ENCODE results near the gene ATP6V1C2. TPM values are rescaled to one million over a fixed set of nuclear protein-coding genes. Genes with fewer than 3 reads are reported as not detected.

The ATP6V1C2 gene, protein sequence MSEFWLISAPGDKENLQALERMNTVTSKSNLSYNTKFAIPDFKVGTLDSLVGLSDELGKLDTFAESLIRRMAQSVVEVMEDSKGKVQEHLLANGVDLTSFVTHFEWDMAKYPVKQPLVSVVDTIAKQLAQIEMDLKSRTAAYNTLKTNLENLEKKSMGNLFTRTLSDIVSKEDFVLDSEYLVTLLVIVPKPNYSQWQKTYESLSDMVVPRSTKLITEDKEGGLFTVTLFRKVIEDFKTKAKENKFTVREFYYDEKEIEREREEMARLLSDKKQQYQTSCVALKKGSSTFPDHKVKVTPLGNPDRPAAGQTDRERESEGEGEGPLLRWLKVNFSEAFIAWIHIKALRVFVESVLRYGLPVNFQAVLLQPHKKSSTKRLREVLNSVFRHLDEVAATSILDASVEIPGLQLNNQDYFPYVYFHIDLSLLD
- 0.06 to 0.30 TPM (median 0.14 TPM) in 5 replicates for total RNA-seq (2022; extraction: Qiagen RNA extraction; ENCODE audit: low read depth)

DNA sequence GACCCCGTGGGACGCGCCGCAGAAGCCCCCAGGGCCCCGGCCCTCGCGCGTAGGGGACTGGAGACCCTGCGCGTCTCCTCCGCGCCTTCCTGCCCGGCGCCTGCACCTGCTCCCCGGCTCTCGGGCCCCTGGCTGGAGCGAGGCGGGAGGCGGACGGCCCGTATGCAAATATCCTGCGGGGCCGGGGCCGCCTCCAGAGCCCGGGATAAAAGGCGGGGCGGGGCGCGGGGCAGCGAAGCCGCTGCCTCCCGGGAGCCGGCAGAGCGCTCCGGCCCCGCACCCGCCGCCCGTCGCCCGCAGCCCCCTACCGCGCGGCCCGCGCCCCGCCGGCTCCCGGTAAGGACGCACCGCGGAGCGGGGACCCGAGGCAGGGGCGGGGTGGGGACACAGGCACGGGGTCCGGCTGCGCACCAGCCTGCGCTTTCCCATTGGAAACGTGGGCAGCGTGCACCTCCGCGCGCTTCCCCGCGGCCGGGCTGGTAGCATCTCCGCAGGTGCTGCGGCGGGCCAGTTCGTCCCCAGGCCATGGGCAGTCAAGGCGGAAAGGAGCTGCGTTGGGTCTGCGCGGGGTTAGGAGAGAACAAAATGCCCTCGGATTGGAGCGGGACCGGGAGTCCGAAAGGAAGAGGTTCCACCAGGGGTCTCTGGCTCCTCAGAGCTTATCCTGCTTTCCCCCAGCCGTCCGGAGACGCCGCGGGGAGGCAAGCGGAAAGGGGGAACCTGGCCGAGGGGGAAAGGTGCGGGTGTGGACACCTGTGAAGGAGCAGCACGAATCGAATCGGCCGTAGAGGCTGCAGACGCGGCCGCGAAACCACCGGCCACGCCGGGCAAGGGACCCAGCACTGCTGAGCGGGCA is at the start of gene ATP6V1C2:
ATP6V1C2 (plus strand) TSS at position 235 of the 856 bp plus-strand sequence. CDS start 1,220 bp downstream, outside the sequence.

DNA sequence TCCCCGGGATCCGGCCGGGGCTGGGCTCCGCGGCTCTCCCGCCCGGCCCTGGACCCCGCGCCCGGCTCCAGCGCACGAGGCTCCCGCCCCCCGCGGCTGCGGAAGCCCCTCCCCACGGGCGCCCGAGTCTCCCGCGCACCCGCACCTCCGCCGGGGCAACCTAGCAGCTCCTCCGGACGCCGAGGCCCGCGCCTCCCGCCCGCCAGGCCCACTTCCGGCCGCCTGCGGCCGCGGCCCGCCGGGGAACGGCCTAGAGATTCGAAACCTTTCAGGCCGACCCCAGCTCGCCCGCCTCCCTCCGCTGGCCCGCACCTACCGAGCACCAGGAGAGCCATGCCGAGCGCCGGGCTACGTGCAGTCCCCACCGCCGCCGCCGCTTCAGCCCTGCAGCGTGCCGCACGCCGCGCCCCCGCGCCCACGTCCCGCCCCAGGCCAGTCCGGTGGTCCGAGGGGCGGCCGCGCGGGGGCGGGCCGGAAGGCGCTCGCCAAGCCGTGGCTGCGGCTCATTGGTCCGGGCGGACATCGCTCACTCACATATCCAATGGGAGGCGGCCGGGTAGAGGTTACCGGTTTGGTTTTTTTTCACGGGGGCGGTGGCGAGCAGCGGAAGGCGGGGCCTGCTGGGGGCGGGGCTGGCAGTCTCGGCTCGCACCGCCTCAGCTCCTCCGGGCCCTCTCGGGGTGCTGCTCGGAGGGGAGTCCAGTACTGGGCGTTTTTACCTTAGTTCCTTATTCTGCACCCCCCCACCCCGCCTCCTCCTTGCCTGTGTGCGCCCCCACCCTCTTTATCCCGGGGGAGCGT is 91.1 kb downstream of the ATP6V1C2 start, which contains the start of gene PDIA6:
PDIA6 (minus strand) TSS at position 424 of the 801 bp plus-strand sequence; CDS start at position 335, 89 bp downstream.

Other genes starting within 250 kb of the ATP6V1C2 start
- 41.4 to 55.9 TPM (median 44.6 TPM) in 5 replicates for gene NOL10, start 31.7 kb upstream of the ATP6V1C2 start, total RNA-seq (2022; extraction: Qiagen RNA extraction; ENCODE audit: low read depth)
- 301 to 383 TPM (median 355 TPM) in 5 replicates for gene PDIA6, start 91.2 kb downstream of the ATP6V1C2 start, total RNA-seq (2022; extraction: Qiagen RNA extraction; ENCODE audit: low read depth)
- 24.5 to 43.7 TPM (median 39.9 TPM) in 5 replicates for gene KCNF1, start 190.3 kb downstream of the ATP6V1C2 start, total RNA-seq (2022; extraction: Qiagen RNA extraction; ENCODE audit: low read depth)